ENCODE measurements around the gene PSMD10.

The PSMD10 gene

DNA sequence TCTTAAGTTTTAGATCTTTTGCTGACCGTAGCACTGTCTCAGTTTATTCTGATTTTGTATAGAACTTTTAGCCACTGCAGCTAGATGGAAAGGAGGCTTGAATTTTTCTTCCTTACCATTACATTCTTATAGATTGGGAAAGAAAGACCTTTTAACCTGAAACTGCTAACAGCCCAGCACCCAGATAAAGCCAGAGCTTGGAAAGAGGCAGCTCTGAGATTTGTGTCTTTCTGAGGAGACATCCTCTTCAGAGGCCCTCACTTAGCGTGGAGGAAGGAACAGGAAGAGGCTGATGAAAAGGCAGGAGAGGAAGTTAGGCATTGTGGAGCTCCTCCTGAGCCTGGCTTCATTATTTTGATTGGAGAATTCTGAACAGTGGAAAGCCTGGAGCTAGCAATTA lies 35.3 kb upstream of the PSMD10 start:
- Histone ChIP-seq H3K9ac (no peak overlapping the region), H3K27ac (no peak overlapping the region), H3K36me3 (peaks cover 0 to 17% (median 5%) of the 10 kb centered on the region in 11 experiments; a peak in 8 of 22 replicates), H3K9me3 (replicated peaks in 1 of 11) (0 out of 22 replicates have a peak, but pooled peaks cover 0 to 6% (median 0%) of the 10 kb centered on the region in 11 experiments), H4K20me1 (peaks cover 0 to 6% (median 0%) of the 10 kb centered on the region in 11 experiments; a peak in 2 of 22 replicates), H3K27me3 (peaks cover 86 to 100% (median 96%) of the 10 kb centered on the region in 11 experiments), H3K4me3 (no peak overlapping the region), H3K4me1 (peaks cover 0 to 12% (median 0%) of the 10 kb centered on the region in 10 experiments; a peak in 2 of 20 replicates), H3K4me2 (no peak overlapping the region)
- no peak for TF ChIP-seq Cebpa-rat (IDR thresholded peaks at IDR 0.05)

GRCh38 chrX:108123591-108124366 lies 32.4 kb upstream of the PSMD10 start:
- no peak for TF ChIP-seq Cebpa-rat (IDR thresholded peaks at IDR 0.05)
- Histone ChIP-seq H3K27me3 (peaks cover 89 to 100% (median 99%) of the 10 kb centered on the region in 11 experiments), H4K20me1 (peaks cover 0 to 6% (median 0%) of the 10 kb centered on the region in 11 experiments; a peak in 3 of 22 replicates), H3K27ac (no peak overlapping the region), H3K36me3 (peaks cover 0 to 5% (median 0%) of the 10 kb centered on the region in 11 experiments; a peak in 1 of 22 replicates), H3K9me3 (replicated peaks in 1 of 11) (no peaks in the 10 kb centered on the region), H3K9ac (no peak overlapping the region), H3K4me3 (no peak overlapping the region), H3K4me1 (peaks cover 0 to 12% (median 0%) of the 10 kb centered on the region in 10 experiments; a peak in 2 of 20 replicates), H3K4me2 (no peak overlapping the region)

- Histone ChIP-seq H3K27me3 (peaks cover 91 to 100% (median 100%) of the 10 kb centered on the region in 11 experiments), H3K36me3 (no peaks in the 10 kb centered on the region), H3K4me3 (no peak overlapping the region), H3K27ac (no peak overlapping the region), H4K20me1 (peaks cover 0 to 8% (median 0%) of the 10 kb centered on the region in 11 experiments; a peak in 3 of 22 replicates), H3K9me3 (replicated peaks in 1 of 11) (no peaks in the 10 kb centered on the region), H3K4me2 (no peak overlapping the region), H3K9ac (no peak overlapping the region), H3K4me1 (peaks cover 0 to 12% (median 0%) of the 10 kb centered on the region in 10 experiments; a peak in 2 of 20 replicates)
- no peak for TF ChIP-seq Cebpa-rat (IDR thresholded peaks at IDR 0.05)
These were observed 31.4 kb upstream of the PSMD10 start for GRCh38 chrX:108122748-108123147.

- no peak overlapping the region for H3K9ac ChIP-seq
- H3K4me2 ChIP-seq: no peak overlapping the region
- no peak for TF ChIP-seq Cebpa-rat (IDR thresholded peaks at IDR 0.05)
These were observed 29.9 kb upstream of the PSMD10 start for GRCh38 chrX:108121291-108121690.

DNA sequence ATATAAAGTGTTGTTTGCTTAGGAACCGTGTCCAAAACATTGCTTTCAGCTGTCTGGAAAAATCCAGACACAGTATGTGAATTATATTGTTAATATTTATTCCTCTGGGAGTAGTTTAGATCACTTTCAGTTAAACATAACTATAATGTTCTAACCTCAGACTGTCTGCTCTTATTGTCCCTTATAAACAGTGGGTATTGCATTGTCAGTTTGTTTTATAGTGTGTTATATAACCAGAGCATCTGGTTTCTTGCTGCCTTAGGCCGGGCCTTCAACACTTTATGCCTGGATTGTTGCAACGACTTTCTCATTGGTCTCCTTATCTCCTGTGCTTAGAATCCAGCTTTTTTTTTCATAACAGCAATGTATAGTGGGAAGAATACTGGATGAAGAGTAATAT lies 26.6 kb upstream of the PSMD10 start:
- TF ChIP-seq Cebpa-rat (IDR thresholded peaks at IDR 0.05): no peak

More at GRCh38 chrX:108121291-108121690, 29.9 kb upstream of the PSMD10 start:
- peaks cover 92 to 100% (median 100%) of the 10 kb centered on the region in 11 experiments for H3K27me3 ChIP-seq
- H4K20me1 ChIP-seq: peaks cover 0 to 6% (median 0%) of the 10 kb centered on the region in 11 experiments; a peak in 3 of 22 replicates
- H3K27ac ChIP-seq: no peak overlapping the region
- H3K9me3 ChIP-seq (replicated peaks in 1 of 11): no peaks in the 10 kb centered on the region
- H3K36me3 ChIP-seq: no peaks in the 10 kb centered on the region
- H3K4me1 ChIP-seq: peaks cover 0 to 7% (median 0%) of the 10 kb centered on the region in 10 experiments; a peak in 1 of 20 replicates
- H3K4me3 ChIP-seq: no peak overlapping the region

DNA sequence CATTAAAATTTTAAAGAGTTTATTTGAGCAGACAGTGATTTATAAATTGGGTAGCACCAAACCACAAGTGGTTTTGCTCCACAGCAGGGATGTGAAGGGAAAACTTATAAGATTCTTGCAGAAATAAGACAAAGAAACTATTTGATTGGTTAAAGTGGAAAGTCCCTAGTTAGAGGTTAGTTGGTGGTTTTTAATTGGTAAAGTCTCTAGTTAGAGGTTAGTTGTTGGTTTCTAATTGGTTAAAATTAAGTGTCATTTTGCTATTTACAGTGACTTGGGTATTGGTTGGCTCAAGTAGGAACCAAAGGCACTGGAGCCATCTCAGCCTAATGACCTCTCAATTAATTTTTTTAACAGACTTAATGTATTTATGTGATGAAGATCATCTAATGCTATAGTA lies 23.2 kb upstream of the PSMD10 start:
- H3K36me3 ChIP-seq: no peaks in the 10 kb centered on the region

More for the DNA sequence above, 26.6 kb upstream of the PSMD10 start:
- Histone ChIP-seq H3K4me2 (no peak overlapping the region), H3K4me1 (peaks cover 0 to 9% (median 0%) of the 10 kb centered on the region in 10 experiments; a peak in 2 of 20 replicates), H3K9ac (no peak overlapping the region), H3K27me3 (peaks cover 99 to 100% (median 100%) of the 10 kb centered on the region in 11 experiments), H3K27ac (no peak overlapping the region), H3K4me3 (no peak overlapping the region), H3K36me3 (no peaks in the 10 kb centered on the region), H3K9me3 (replicated peaks in 1 of 11) (peaks cover 8 to 16% (median 12%) of the 10 kb centered on the region in 11 experiments; a peak in 21 of 22 replicates), H4K20me1 (peaks cover 0 to 6% (median 0%) of the 10 kb centered on the region in 11 experiments; a peak in 3 of 22 replicates)

GRCh38 chrX:108105473-108105872 lies 14.1 kb upstream of the PSMD10 start:
- TF ChIP-seq Cebpa-rat (IDR thresholded peaks at IDR 0.05): no peak
- Histone ChIP-seq H3K4me1 (no peaks in the 10 kb centered on the region), H3K36me3 (no peaks in the 10 kb centered on the region)

More for the DNA sequence above, 23.2 kb upstream of the PSMD10 start:
- Histone ChIP-seq H3K9me3 (replicated peaks in 1 of 11) (peaks cover 8 to 45% (median 25%) of the 10 kb centered on the region in 11 experiments), H3K4me2 (no peak overlapping the region), H3K27me3 (peaks cover 70 to 100% (median 98%) of the 10 kb centered on the region in 11 experiments), H3K4me1 (peaks cover 0 to 4% (median 0%) of the 10 kb centered on the region in 10 experiments; a peak in 2 of 20 replicates), H3K27ac (no peak overlapping the region), H3K9ac (no peak overlapping the region), H4K20me1 (peaks cover 0 to 5% (median 0%) of the 10 kb centered on the region in 11 experiments; a peak in 1 of 22 replicates), H3K4me3 (no peak overlapping the region)
- TF ChIP-seq Cebpa-rat (IDR thresholded peaks at IDR 0.05): no peak

DNA sequence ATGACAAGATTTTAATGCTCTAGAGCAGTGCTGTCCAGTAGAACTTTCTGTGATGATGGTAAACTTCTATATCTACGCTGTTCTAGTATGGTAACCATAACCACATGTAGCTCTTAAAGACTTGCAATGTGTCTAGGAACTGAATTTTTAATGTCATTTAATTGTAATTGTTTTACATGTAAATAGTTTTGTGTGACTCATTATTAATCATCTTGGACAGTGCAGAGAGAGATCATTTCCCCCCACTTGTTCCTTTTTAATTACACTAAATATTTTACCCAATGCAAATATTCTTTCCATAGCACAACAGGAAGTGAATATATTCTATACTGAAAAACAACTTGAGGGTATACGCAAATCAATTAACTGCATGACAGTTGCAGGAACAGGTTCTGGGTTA lies 6.0 kb upstream of the PSMD10 start:
- no peak for TF ChIP-seq Cebpa-rat (IDR thresholded peaks at IDR 0.05)
- Histone ChIP-seq H3K9ac (no peak overlapping the region), H3K27ac (no peak overlapping the region), H3K27me3 (peaks cover 63 to 96% (median 85%) of the 10 kb centered on the region in 11 experiments; a peak in 21 of 22 replicates), H3K36me3 (no peaks in the 10 kb centered on the region), H3K4me3 (no peak overlapping the region), H3K4me1 (peaks cover 0 to 7% (median 0%) of the 10 kb centered on the region in 10 experiments; a peak in 4 of 20 replicates), H4K20me1 (0 out of 22 replicates have a peak, but pooled peaks cover 0 to 5% (median 0%) of the 10 kb centered on the region in 11 experiments), H3K9me3 (replicated peaks in 1 of 11) (no peaks in the 10 kb centered on the region; a peak in 1 of 22 replicates), H3K4me2 (no peak overlapping the region)

More at GRCh38 chrX:108105473-108105872, 14.1 kb upstream of the PSMD10 start:
- H3K9me3 ChIP-seq (replicated peaks in 1 of 11): peaks cover 0 to 19% (median 10%) of the 10 kb centered on the region in 11 experiments; a peak in 11 of 22 replicates
- H3K4me3 ChIP-seq: no peak overlapping the region
- peaks cover 62 to 100% (median 94%) of the 10 kb centered on the region in 11 experiments for H3K27me3 ChIP-seq
- no peaks in the 10 kb centered on the region for H4K20me1 ChIP-seq
- H3K27ac ChIP-seq: no peak overlapping the region
- no peak overlapping the region for H3K9ac ChIP-seq
- H3K4me2 ChIP-seq: no peak overlapping the region

DNA sequence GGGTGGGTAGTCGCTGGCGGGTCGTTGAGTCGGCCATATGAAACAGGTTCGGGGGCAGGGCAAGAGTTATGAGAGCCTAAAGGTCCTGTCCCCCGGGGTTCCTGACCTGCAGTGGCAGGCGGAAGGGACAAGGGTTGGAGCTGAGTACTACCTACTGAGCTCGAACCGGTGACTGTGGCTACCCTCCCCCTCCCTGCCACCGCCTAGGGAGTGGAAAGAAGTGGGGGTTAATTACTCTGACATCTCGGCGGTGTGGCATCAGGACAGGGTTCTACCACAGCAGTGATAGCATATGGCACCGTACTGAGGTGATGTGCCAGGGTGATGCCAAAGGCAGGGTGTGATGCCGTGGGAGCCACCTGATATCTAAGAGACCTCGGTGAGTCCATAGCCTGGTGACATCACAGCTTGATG lies 543 bp upstream of the PSMD10 start:
- Histone ChIP-seq H3K4me1 (peaks cover 0 to 16% (median 6%) of the 10 kb centered on the region in 10 experiments; a peak in 7 of 20 replicates), H3K4me2 (peak overlapping the region; percentile 51 to 75 (median 69)), H4K20me1 (no peaks in the 10 kb centered on the region), H3K9ac (peak overlapping the region; percentile 79 to 85 (median 84)), H3K9me3 (replicated peaks in 1 of 11) (no peaks in the 10 kb centered on the region; a peak in 1 of 22 replicates), H3K36me3 (peaks cover 2 to 18% (median 10%) of the 10 kb centered on the region in 11 experiments; a peak in 14 of 22 replicates), H3K4me3 (peak overlapping the region; percentile 55 to 78 (median 73)), H3K27ac (peak overlapping the region in 3 of 11 experiments; percentile 38 to 85 (median 85); a peak in 6 of 22 replicates), H3K27me3 (peaks cover 48 to 90% (median 82%) of the 10 kb centered on the region in 11 experiments)
- no peak for TF ChIP-seq Cebpa-rat (IDR thresholded peaks at IDR 0.05)
